Lung (tissue), 10 donors: ENCODE results near the gene VWCE. TPM values are rescaled to one million over a fixed set of nuclear protein-coding genes. Genes with fewer than 3 reads are reported as not detected.
"Not testable (repeated sequence)": the region's sequence is repeated elsewhere in the genome, so short reads cannot be mapped to it uniquely, and the experiment has no call there.

Source experiments
- ATAC-seq: fragments of 200-7000 bp; cut with Tn5 transposase; one replicate; pipeline ENCODE4 v1.9.1; 2020; ENCODE audit warnings: moderate number of reproducible peaks; ENCODE audit not compliant: insufficient read depth, low FRiP score
- DNase-seq, 3 donors: peaks; one replicate each; pipeline ENCODE4 v3.0.0-alpha.2; 2013 to 2017
- H3K27ac ChIP-seq, 2 donors: one replicate each; pipeline ENCODE4 v1.5.1; 2013; ENCODE audit warnings: mild to moderate bottlenecking in 2 of 2, moderate library complexity in 2 of 2, control low read depth in 1 of 2, inconsistent platforms in 1 of 2, low read depth in 1 of 2, low read length in 1 of 2
- H3K27me3 ChIP-seq, 3 donors: one replicate each; pipeline ENCODE4 v1.5.1; 2013; ENCODE audit warnings: low read length in 2 of 3; ENCODE audit not compliant: control insufficient read depth in 3 of 3, insufficient read depth in 3 of 3
- H3K36me3 ChIP-seq, 4 donors: one replicate each; pipeline ENCODE4 v1.5.1; 2013; ENCODE audit warnings: low read length in 4 of 4, mild to moderate bottlenecking in 1 of 4, moderate library complexity in 1 of 4; ENCODE audit not compliant: control insufficient read depth in 4 of 4, insufficient read depth in 4 of 4
- H3K4me1 ChIP-seq, 5 donors: one replicate each; pipeline ENCODE4 v1.5.1; 2013; ENCODE audit warnings: low read length in 5 of 5, mild to moderate bottlenecking in 2 of 5, moderate library complexity in 1 of 5; ENCODE audit not compliant: control insufficient read depth in 5 of 5, insufficient read depth in 5 of 5
- H3K4me3 ChIP-seq: one replicate; pipeline ENCODE4 v1.5.1; 2013; ENCODE audit warnings: mild to moderate bottlenecking, control low read depth, moderate library complexity
- H3K9ac ChIP-seq, 2 donors: one replicate each; pipeline ENCODE4 v1.5.1; 2013; ENCODE audit warnings: low read length in 2 of 2, control low read depth in 1 of 2; ENCODE audit not compliant: insufficient read depth in 1 of 2
- H3K9me3 ChIP-seq, 4 donors: one replicate each; pipeline ENCODE4 v1.5.1; 2013; ENCODE audit warnings: low read length in 3 of 4, mild to moderate bottlenecking in 1 of 4, moderate library complexity in 1 of 4; ENCODE audit not compliant: control insufficient read depth in 4 of 4, insufficient read depth in 3 of 4
- WGBS, 2 donors: extraction: QIAGEN DNeasy Blood & Tissue Kit; methylation state at CpG; one replicate each; pipeline ENCODE4 v1.1.7; 2013; 5-methylcytosine and 5-hydroxymethylcytosine counted together
- polyA plus RNA-seq, 2 donors: library from polyadenylated mRNA; stranded (reverse); fragments of 200-250 nt; gene quantifications; one replicate each; pipeline ENCODE4 v1.2.1, GENCODE V29; 2013
- total RNA-seq, 2 donors: library from RNA; depleted of rRNA in 1 of 2; stranded (reverse); fragments of >200 nt in 1 of 2; gene quantifications; one replicate each; pipeline ENCODE4 v1.2.1, GENCODE V29; 2014 to 2021
- donor health status: Bipolar disorder and iron deficiency.
- donor health status: healthy.
- donor health status: DM: yes; HTN: yes; CAD: no.

The VWCE gene
- total and polyA plus RNA-seq, 4 donors = 0.13 to 1.2 (median 0.60) TPM

GRCh38 chr11:61222692-61223091 is 72.4 kb downstream of the VWCE start:
- not testable (repeated sequence) for H3K36me3 ChIP-seq, DNase-seq, H3K9ac ChIP-seq, H3K9me3 ChIP-seq, H3K4me3 ChIP-seq, H3K27ac ChIP-seq, H3K27me3 ChIP-seq, H3K4me1 ChIP-seq
- peak; percentile 62 for ATAC-seq
- WGBS, 2 donors = no CpG with 5 or more reads among the region's 5 CpGs

- H3K27me3 ChIP-seq, ATAC-seq, H3K27ac ChIP-seq, H3K9ac ChIP-seq, H3K4me1 ChIP-seq, H3K36me3 ChIP-seq, DNase-seq, H3K9me3 ChIP-seq, H3K4me3 ChIP-seq: not testable (repeated sequence)
- no CpG with 5 or more reads among the region's 8 CpGs for WGBS, 2 donors
These were observed 73.1 kb downstream of the VWCE start, which contains the start of gene PGA4 for GRCh38 chr11:61222047-61222446. Gene PGA4 (plus strand): TSS chr11:61222347. CDS start chr11:61222401, 54 bp downstream.

DNA sequence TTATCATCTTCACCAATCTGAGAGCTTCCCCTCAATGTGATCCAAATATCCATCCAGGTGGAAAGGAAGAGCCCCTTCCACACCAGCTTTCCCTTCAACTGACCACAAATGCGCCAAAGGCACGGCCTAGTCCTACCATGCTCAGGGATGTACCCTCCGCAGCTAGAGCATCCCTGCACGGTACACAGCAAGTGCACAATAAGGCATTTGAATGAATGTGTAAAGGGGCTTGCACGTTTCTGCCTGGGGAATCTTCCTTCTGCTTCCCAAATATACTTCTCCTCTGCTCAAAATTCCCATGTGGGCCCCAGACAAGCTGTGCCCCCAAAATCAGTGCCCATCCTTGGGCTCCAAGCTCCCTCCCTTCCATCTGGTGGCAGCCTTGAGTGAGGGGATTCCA is 76.1 kb downstream of the VWCE start:
- H3K9ac ChIP-seq, DNase-seq, H3K27me3 ChIP-seq, H3K27ac ChIP-seq, H3K9me3 ChIP-seq, H3K36me3 ChIP-seq, H3K4me3 ChIP-seq, H3K4me1 ChIP-seq, ATAC-seq: not testable (repeated sequence)
- 88 to 89% methylated on average over 5 of the region's 5 CpGs for WGBS, 2 donors

DNA sequence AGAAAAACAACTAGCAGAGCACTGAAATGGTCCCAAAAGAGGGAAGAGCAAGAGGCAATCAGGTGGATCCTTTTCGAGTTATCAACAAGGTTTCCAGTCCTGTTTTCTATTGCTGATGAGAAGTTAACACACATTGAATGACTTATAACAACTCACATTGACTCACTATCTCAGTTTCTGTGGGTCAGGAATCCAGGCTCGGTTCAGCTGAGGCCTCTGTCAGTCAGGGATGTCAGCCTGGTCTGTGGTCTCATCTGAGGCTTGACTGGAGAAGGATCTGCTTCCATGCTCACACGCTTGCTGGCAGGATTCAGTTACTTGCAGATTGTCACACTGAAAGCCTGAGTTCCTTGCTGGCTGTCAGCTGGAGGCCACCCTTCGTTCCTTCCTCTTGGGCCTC is 76.8 kb downstream of the VWCE start:
- not testable (repeated sequence) for H3K27ac ChIP-seq, H3K4me1 ChIP-seq, H3K9ac ChIP-seq, H3K27me3 ChIP-seq, H3K9me3 ChIP-seq, ATAC-seq, H3K36me3 ChIP-seq, DNase-seq, H3K4me3 ChIP-seq
- no CpG with 5 or more reads among the region's 4 CpGs for WGBS, 2 donors

- not testable (repeated sequence) for H3K36me3 ChIP-seq, ATAC-seq
- no CpG with 5 or more reads among the region's 3 CpGs for WGBS, 2 donors
These were observed 81.3 kb downstream of the VWCE start for GRCh38 chr11:61213711-61214324.

GRCh38 chr11:61212202-61212601 is 82.9 kb downstream of the VWCE start:
- H3K9ac ChIP-seq, H3K27ac ChIP-seq, H3K36me3 ChIP-seq, H3K9me3 ChIP-seq, H3K27me3 ChIP-seq, H3K4me1 ChIP-seq, H3K4me3 ChIP-seq, DNase-seq, ATAC-seq: not testable (repeated sequence)
- WGBS, 2 donors = no CpG with 5 or more reads among the region's 15 CpGs

More at GRCh38 chr11:61213711-61214324, 81.3 kb downstream of the VWCE start:
- DNase-seq, H3K27ac ChIP-seq, H3K27me3 ChIP-seq, H3K9ac ChIP-seq, H3K9me3 ChIP-seq, H3K4me3 ChIP-seq, H3K4me1 ChIP-seq: not testable (repeated sequence)

GRCh38 chr11:61211327-61211952 is 83.7 kb downstream of the VWCE start:
- H3K9me3 ChIP-seq, H3K9ac ChIP-seq, H3K27me3 ChIP-seq, ATAC-seq, DNase-seq, H3K4me3 ChIP-seq, H3K36me3 ChIP-seq, H3K27ac ChIP-seq, H3K4me1 ChIP-seq: not testable (repeated sequence)
- 72 to 83% methylated on average over 7 of the region's 10 CpGs for WGBS, 2 donors

- not testable (repeated sequence) for H3K27ac ChIP-seq, H3K4me1 ChIP-seq, H3K27me3 ChIP-seq, DNase-seq, H3K9ac ChIP-seq, H3K4me3 ChIP-seq, H3K36me3 ChIP-seq, H3K9me3 ChIP-seq, ATAC-seq
- no CpG with 5 or more reads among the region's 6 CpGs for WGBS, 2 donors
These were observed 84.5 kb downstream of the VWCE start for GRCh38 chr11:61210629-61211028.
